ENCODE data around the gene TFAP2E.

The TFAP2E gene

GRCh38 chr1:35539073-35539823, 33.9 kb upstream of the TFAP2E start:
- peak overlapping the region; percentile 37 for H3K9ac ChIP-seq (ENCODE audit: low read length)
- H3K9me3 ChIP-seq (ENCODE audit: control insufficient read depth, low read length): no peaks in the 10 kb centered on the region
- no peaks in the 10 kb centered on the region for H3K27me3 ChIP-seq (replicated peaks; ENCODE audit: control insufficient read depth, insufficient read depth, low read length)
- H3K4me3 ChIP-seq (ENCODE audit: low read length): peak overlapping the region; percentile 23
- H3K36me3 ChIP-seq (ENCODE audit: control insufficient read depth, insufficient read depth, low read length, severe bottlenecking): no peaks in the 10 kb centered on the region
- peak; percentile 56 for DNase-seq (ENCODE audit: low read depth)
- H3K4me1 ChIP-seq (ENCODE audit: control insufficient read depth, insufficient read depth, low read length): peaks cover 32% of the 10 kb centered on the region

GRCh38 chr1:35539824-35540261, 33.3 kb upstream of the TFAP2E start:
- peak; percentile 62 for DNase-seq (ENCODE audit: low read depth)
- peak overlapping the region; percentile 37 for H3K9ac ChIP-seq (ENCODE audit: low read length)
- no peaks in the 10 kb centered on the region for H3K36me3 ChIP-seq (ENCODE audit: control insufficient read depth, insufficient read depth, low read length, severe bottlenecking)
- peaks cover 32% of the 10 kb centered on the region for H3K4me1 ChIP-seq (ENCODE audit: control insufficient read depth, insufficient read depth, low read length)
- no peaks in the 10 kb centered on the region for H3K9me3 ChIP-seq (ENCODE audit: control insufficient read depth, low read length)
- no peaks in the 10 kb centered on the region for H3K27me3 ChIP-seq (replicated peaks; ENCODE audit: control insufficient read depth, insufficient read depth, low read length)
- peak overlapping the region; percentile 12 for H3K4me3 ChIP-seq (ENCODE audit: low read length)

- no peak overlapping the region for H3K9ac ChIP-seq (ENCODE audit: low read length)
- H3K36me3 ChIP-seq (ENCODE audit: control insufficient read depth, insufficient read depth, low read length, severe bottlenecking): peaks cover 25% of the 10 kb centered on the region
- no peaks in the 10 kb centered on the region for H3K9me3 ChIP-seq (ENCODE audit: control insufficient read depth, low read length)
- H3K27me3 ChIP-seq (replicated peaks; ENCODE audit: control insufficient read depth, insufficient read depth, low read length): no peaks in the 10 kb centered on the region
- no peak overlapping the region for H3K4me3 ChIP-seq (ENCODE audit: low read length)
- peak; percentile 14 for DNase-seq (ENCODE audit: low read depth)
- peaks cover 12% of the 10 kb centered on the region for H3K4me1 ChIP-seq (ENCODE audit: control insufficient read depth, insufficient read depth, low read length)
These were observed 28.1 kb upstream of the TFAP2E start for GRCh38 chr1:35544976-35545375.

GRCh38 chr1:35546614-35547013, 26.5 kb upstream of the TFAP2E start:
- peaks cover 4% of the 10 kb centered on the region for H3K4me1 ChIP-seq (ENCODE audit: control insufficient read depth, insufficient read depth, low read length)
- peaks cover 28% of the 10 kb centered on the region for H3K36me3 ChIP-seq (ENCODE audit: control insufficient read depth, insufficient read depth, low read length, severe bottlenecking)
- no peak for DNase-seq (ENCODE audit: low read depth)
- no peaks in the 10 kb centered on the region for H3K27me3 ChIP-seq (replicated peaks; ENCODE audit: control insufficient read depth, insufficient read depth, low read length)
- H3K9me3 ChIP-seq (ENCODE audit: control insufficient read depth, low read length): no peaks in the 10 kb centered on the region
- no peak overlapping the region for H3K4me3 ChIP-seq (ENCODE audit: low read length)
- no peak overlapping the region for H3K9ac ChIP-seq (ENCODE audit: low read length)

- Histone ChIP-seq H3K4me1 (ENCODE audit: control insufficient read depth, insufficient read depth, low read length) (peaks cover 38% of the 10 kb centered on the region), H3K36me3 (ENCODE audit: control insufficient read depth, insufficient read depth, low read length, severe bottlenecking) (peaks cover 22% of the 10 kb centered on the region), H3K27me3 (replicated peaks; ENCODE audit: control insufficient read depth, insufficient read depth, low read length) (no peaks in the 10 kb centered on the region), H3K9me3 (ENCODE audit: control insufficient read depth, low read length) (no peaks in the 10 kb centered on the region), H3K9ac (ENCODE audit: low read length) (no peak overlapping the region), H3K4me3 (ENCODE audit: low read length) (no peak overlapping the region)
- DNase-seq (ENCODE audit: low read depth): no peak
These were observed 19.3 kb upstream of the TFAP2E start for GRCh38 chr1:35553851-35554250.

GRCh38 chr1:35554266-35555211, 18.6 kb upstream of the TFAP2E start:
- Histone ChIP-seq H3K27me3 (replicated peaks; ENCODE audit: control insufficient read depth, insufficient read depth, low read length) (no peaks in the 10 kb centered on the region), H3K36me3 (ENCODE audit: control insufficient read depth, insufficient read depth, low read length, severe bottlenecking) (peaks cover 17% of the 10 kb centered on the region), H3K9ac (ENCODE audit: low read length) (no peak overlapping the region), H3K4me1 (ENCODE audit: control insufficient read depth, insufficient read depth, low read length) (peaks cover 38% of the 10 kb centered on the region), H3K4me3 (ENCODE audit: low read length) (no peak overlapping the region), H3K9me3 (ENCODE audit: control insufficient read depth, low read length) (no peaks in the 10 kb centered on the region)
- no peak for DNase-seq (ENCODE audit: low read depth)

GRCh38 chr1:35555212-35555584, 17.9 kb upstream of the TFAP2E start:
- DNase-seq (ENCODE audit: low read depth): no peak
- H3K36me3 ChIP-seq (ENCODE audit: control insufficient read depth, insufficient read depth, low read length, severe bottlenecking): peaks cover 11% of the 10 kb centered on the region
- no peak overlapping the region for H3K9ac ChIP-seq (ENCODE audit: low read length)
- no peaks in the 10 kb centered on the region for H3K9me3 ChIP-seq (ENCODE audit: control insufficient read depth, low read length)
- peaks cover 38% of the 10 kb centered on the region for H3K4me1 ChIP-seq (ENCODE audit: control insufficient read depth, insufficient read depth, low read length)
- no peaks in the 10 kb centered on the region for H3K27me3 ChIP-seq (replicated peaks; ENCODE audit: control insufficient read depth, insufficient read depth, low read length)
- H3K4me3 ChIP-seq (ENCODE audit: low read length): peak overlapping the region; percentile 15

- H3K9ac ChIP-seq (ENCODE audit: low read length): peak overlapping the region; percentile 97
- H3K27me3 ChIP-seq (replicated peaks; ENCODE audit: control insufficient read depth, insufficient read depth, low read length): no peaks in the 10 kb centered on the region
- DNase-seq (ENCODE audit: low read depth): peak; percentile 63
- H3K4me3 ChIP-seq (ENCODE audit: low read length): peak overlapping the region; percentile 96
- peaks cover 10% of the 10 kb centered on the region for H3K36me3 ChIP-seq (ENCODE audit: control insufficient read depth, insufficient read depth, low read length, severe bottlenecking)
- H3K9me3 ChIP-seq (ENCODE audit: control insufficient read depth, low read length): no peaks in the 10 kb centered on the region
- peaks cover 38% of the 10 kb centered on the region for H3K4me1 ChIP-seq (ENCODE audit: control insufficient read depth, insufficient read depth, low read length)
These were observed 17.3 kb upstream of the TFAP2E start for GRCh38 chr1:35555601-35556477.

- Histone ChIP-seq H3K9me3 (ENCODE audit: control insufficient read depth, low read length) (no peaks in the 10 kb centered on the region), H3K27me3 (replicated peaks; ENCODE audit: control insufficient read depth, insufficient read depth, low read length) (no peaks in the 10 kb centered on the region), H3K4me3 (ENCODE audit: low read length) (peak overlapping the region; percentile 96), H3K4me1 (ENCODE audit: control insufficient read depth, insufficient read depth, low read length) (peaks cover 38% of the 10 kb centered on the region), H3K9ac (ENCODE audit: low read length) (peak overlapping the region; percentile 97), H3K36me3 (ENCODE audit: control insufficient read depth, insufficient read depth, low read length, severe bottlenecking) (peaks cover 15% of the 10 kb centered on the region)
- peak; percentile 19 for DNase-seq (ENCODE audit: low read depth)
These were observed 16.5 kb upstream of the TFAP2E start for GRCh38 chr1:35556484-35557117.

GRCh38 chr1:35557118-35557610, 15.9 kb upstream of the TFAP2E start, which contains the start of gene KIAA0319L:
Gene KIAA0319L (minus strand): TSS chr1:35557403. CDS start chr1:35554491, 2,912 bp downstream.
- Histone ChIP-seq H3K9me3 (ENCODE audit: control insufficient read depth, low read length) (no peaks in the 10 kb centered on the region), H3K9ac (ENCODE audit: low read length) (peak within 1 kb of the TSS; percentile 97), H3K27me3 (replicated peaks; ENCODE audit: control insufficient read depth, insufficient read depth, low read length) (no peaks in the 10 kb centered on the region), H3K36me3 (ENCODE audit: control insufficient read depth, insufficient read depth, low read length, severe bottlenecking) (peaks cover 15% of the 10 kb centered on the region), H3K4me1 (ENCODE audit: control insufficient read depth, insufficient read depth, low read length) (peaks cover 38% of the 10 kb centered on the region), H3K4me3 (ENCODE audit: low read length) (peak within 1 kb of the TSS; percentile 96)
- peak; percentile 91 for DNase-seq (ENCODE audit: low read depth)

All from adipocyte (in vitro differentiated cells).